NCI-H1436 (cell line): ENCODE measurements around the gene B3GNT8.
"Not testable (repeated sequence)": the region's sequence is repeated elsewhere in the genome, so short reads cannot be mapped to it uniquely, and the experiment has no call there.

ENCODE experiments used
- DNase-seq: peaks from one replicate; lab custom pipeline; 2025; lab: John Stamatoyannopoulos, UW

B3GNT8 gene

GRCh38 chr19:41414461-41414860 lies 12.7 kb downstream of the B3GNT8 start:
- no peak for DNase-seq

DNA sequence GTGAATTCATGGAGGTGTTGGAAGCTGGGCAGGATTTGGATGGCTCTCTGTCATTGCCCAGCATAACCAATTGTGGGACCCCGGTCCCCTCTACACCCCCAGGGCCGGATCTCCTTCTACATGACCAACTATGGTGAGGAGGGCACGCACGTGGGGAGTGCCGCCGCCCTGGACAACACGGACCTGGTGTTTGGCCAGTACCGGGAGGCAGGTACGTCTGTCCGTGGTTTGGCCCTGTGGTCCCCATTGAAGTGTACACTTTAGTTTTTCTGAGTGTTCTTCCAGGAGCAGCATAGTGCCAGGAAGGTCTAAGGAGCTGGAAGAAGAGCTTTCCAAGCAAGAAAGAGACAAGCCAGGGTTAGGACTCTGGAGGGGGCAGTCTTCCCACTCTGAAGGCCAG lies 13.2 kb downstream of the B3GNT8 start:
- DNase-seq, result no peak

GRCh38 chr19:41412953-41413352 lies 14.2 kb downstream of the B3GNT8 start:
- DNase-seq, result no peak

DNA sequence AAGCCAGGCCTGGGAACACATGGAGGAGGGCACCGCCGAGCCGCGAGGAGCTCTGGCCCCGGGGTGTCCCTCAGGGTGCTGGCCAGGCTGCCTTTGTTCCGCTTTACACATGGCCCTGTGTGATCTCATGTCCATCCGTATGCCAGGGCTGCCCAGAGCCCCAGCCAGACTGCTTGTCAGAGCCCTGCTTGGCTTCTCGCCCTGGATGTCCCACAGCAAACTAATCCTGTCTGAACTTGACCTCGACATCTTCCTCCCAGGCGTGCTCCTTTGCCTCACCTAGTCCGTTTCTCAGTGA lies 15.3 kb downstream of the B3GNT8 start:
- DNase-seq, result no peak

- DNase-seq, result no peak
These were observed 15.8 kb downstream of the B3GNT8 start for GRCh38 chr19:41411100-41411967.

DNA sequence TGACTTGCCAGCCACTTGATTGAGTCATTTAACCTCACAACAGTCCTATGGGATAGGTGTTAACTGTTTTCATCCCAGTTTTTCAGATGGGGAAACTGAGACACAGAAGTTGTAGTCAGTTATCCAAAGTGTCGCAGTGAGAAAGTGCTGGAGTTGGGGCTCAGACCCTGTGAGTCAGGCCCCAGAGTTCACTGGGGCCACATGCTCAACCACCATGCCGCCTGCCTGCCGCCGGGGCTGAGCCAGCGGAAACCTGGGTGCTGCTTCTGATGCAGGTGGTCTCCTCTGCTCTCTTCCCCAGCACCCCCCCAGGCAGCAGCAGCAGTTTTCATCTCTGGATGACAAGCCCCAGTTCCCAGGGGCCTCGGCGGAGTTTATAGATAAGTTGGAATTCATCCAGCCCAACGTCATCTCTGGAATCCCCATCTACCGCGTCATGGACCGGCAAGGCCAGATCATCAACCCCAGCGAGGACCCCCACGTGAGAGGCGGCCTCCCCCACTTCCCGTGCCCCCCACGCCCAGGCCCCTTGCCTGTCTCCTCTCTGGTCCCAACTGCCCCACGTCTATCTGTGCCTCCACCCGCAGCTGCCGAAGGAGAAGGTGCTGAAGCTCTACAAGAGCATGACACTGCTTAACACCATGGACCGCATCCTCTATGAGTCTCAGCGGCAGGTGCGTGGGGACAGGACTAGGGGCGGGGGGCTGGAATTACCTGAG lies 16.7 kb downstream of the B3GNT8 start:
- no peak for DNase-seq

DNA sequence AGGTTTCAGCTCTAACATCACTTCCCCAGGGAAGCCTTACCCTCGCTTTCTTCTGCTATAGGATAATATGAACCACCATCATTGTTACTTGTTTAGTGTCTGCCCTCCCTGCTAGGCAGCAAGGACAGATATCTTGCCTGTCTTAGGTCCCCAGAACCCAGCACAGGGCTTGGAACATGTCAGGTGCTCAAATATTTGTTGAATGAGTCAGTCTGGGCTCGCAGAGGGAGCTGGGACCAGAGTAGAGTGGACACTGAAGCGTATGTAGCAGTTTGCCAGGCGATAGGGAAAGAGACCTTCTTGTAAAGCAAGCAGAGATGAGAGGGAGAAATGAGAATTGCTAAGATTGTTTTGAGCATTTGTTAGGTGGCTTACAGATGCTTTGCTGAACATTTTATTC lies 17.9 kb downstream of the B3GNT8 start:
- DNase-seq, result no peak

DNA sequence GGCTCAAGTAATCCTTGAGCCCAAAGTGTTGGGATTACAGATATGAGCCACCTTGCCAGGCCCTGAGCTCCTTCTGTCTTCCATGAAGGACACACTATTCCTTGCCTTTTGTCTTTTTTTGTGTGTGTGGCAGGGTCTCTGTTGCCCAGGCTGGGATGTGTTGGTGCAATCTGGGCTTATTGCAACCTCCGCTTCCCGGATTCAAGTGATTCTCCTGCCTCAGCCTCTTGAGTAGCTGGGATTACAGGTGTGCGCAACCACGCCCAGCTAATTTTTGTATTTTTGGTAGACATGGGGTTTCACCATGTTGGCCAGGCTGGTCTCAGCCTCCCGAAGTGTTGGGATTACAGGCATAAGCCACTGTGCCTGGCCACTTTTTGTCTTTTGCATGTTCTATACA lies 18.3 kb downstream of the B3GNT8 start:
- DNase-seq, result not testable (repeated sequence)

DNA sequence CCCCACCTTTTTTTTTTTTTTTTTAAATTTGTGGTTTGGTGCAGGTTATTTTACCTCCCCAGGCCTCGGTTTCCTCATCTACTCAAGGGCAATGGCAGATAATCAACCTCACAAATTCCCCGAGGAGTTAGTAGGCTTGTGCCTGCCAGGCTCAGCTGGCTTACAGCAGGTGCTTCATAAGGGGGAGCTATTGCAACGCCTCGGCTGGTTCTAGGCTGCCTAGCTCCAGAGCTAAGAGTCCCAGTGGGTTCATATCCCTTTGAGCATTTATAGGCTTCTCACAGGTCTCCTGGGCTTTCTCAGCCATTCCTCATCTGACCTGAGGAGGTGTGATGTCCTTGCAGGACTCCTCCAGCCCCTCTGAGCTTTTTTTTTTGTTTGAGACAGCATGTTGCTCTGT lies 18.9 kb downstream of the B3GNT8 start:
- peak; percentile 21 for DNase-seq

GRCh38 chr19:41407271-41407670 lies 19.9 kb downstream of the B3GNT8 start:
- DNase-seq, result no peak

DNA sequence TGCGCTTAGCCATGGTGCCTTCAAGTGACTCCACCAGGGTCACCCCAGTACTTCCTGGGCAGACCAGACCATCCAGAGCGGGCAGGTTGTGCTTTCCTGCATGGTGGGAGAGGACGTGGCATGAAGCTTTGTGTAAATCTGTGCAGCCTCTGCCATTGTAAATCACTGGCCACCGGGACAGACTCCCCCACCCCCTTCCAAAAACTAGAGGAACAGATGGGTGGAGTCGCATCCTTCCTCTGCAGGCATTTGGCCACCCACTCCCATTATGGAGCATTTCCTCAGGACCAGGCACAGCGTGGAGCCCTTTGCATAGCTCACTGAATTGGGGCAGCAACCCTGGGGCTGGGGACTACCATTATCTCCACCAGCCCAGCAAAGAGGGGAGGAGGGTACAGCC lies 21.4 kb downstream of the B3GNT8 start:
- DNase-seq, result no peak

GRCh38 chr19:41403181-41403970 lies 23.8 kb downstream of the B3GNT8 start:
- DNase-seq, result no peak

GRCh38 chr19:41402010-41402409 lies 25.2 kb downstream of the B3GNT8 start:
- no peak for DNase-seq

GRCh38 chr19:41401483-41401882 lies 25.7 kb downstream of the B3GNT8 start:
- no peak for DNase-seq

DNA sequence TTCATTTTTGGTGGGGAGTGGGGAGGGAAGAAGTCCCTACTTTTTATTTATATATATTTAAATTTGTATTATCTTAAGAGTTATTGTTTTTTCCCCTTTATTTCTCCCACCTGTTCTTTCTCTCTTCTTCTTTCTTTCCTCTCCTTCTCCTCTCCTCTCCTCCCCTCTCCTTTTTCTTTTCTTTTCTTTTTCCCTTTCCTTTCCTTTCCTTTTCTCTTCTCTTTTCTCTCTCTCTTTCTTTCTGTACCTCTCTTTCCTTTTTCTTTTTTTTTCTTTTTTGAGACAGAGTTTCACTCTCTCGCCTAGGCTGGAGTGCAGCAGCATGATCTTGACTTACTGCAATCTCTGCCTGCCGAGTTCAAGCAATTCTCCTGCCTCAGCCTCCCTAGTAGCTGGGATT lies 27.6 kb downstream of the B3GNT8 start:
- no peak for DNase-seq

- DNase-seq, result no peak
These were observed 28.1 kb downstream of the B3GNT8 start for GRCh38 chr19:41399091-41399490.

- DNase-seq, result no peak
These were observed 28.6 kb downstream of the B3GNT8 start for GRCh38 chr19:41398598-41398997.

DNA sequence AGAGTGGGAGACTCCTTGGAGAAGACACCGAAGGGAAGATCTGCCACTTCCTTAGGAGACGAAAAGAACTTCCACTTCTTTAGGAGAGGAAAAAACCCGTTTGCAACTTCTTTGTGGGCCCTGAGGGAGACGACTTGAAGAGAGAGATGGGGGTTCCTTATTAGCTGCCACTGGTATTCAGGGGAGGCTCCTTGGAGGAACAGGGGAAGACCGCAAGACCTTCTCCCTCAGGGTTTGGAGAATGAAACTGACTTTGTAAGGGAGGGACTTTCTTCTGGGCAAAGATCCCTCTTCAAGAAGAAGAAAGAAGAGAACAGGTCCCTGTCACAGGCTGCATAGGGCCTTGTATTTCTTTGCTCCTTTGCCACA lies 29.1 kb downstream of the B3GNT8 start:
- DNase-seq, result no peak

GRCh38 chr19:41397086-41398049 lies 29.8 kb downstream of the B3GNT8 start, which contains the start of the genes BCKDHA and EXOSC5:
Gene BCKDHA (plus strand): TSS chr19:41397818. CDS start chr19:41397828, 10 bp downstream.
Gene EXOSC5 (minus strand): TSS chr19:41397359. CDS start chr19:41397328, 31 bp downstream.
- DNase-seq, result peak; percentile 100

GRCh38 chr19:41395355-41395754 lies 31.8 kb downstream of the B3GNT8 start:
- DNase-seq, result no peak

GRCh38 chr19:41392775-41393174 lies 34.4 kb downstream of the B3GNT8 start:
- no peak for DNase-seq
